ENCODE data around the gene CHST11. TPM values are rescaled to one million over a fixed set of nuclear protein-coding genes. Genes with fewer than 3 reads are reported as not detected.

CHST11 gene
- total and polyA plus RNA-seq, 9 of the 15 experiments (the other 6 are each of a cell fraction or from before 2014, with no cell fraction given), result 2.3 to 38.7 (median 15.0) TPM

GRCh38 chr12:104713444-104713843 lies 256.7 kb downstream of the CHST11 start (continued):
- TF ChIP-seq ZNF609 (CRISPR knock-in tag; IDR thresholded peaks at IDR 0.05; ENCODE audit: borderline replicate concordance), result no peak

GRCh38 chr12:104714369-104714768 lies 257.6 kb downstream of the CHST11 start:
- TF ChIP-seq MAFK (IDR thresholded peaks at IDR 0.05; ENCODE audit: low read length) (no peak), E2F5 (CRISPR knock-in tag; IDR thresholded peaks at IDR 0.05) (no peak), CTCF (IDR thresholded peaks at IDR 0.05 in 2 of 3, conservative IDR thresholded peaks at IDR 0.05 in 1 of 3; ENCODE audit: insufficient read depth in 2 of 3, low read depth in 1 of 3, low read length in 3 of 3) (no peak), HMG20B (CRISPR knock-in tag; IDR thresholded peaks at IDR 0.05) (no peak), DACH1 (IDR thresholded peaks at IDR 0.05; ENCODE audit: partially characterized antibody) (no peak), SIN3A (IDR thresholded peaks at IDR 0.05; ENCODE audit: borderline replicate concordance in 2 of 2, control insufficient read depth in 1 of 2, low read depth in 2 of 2, low read length in 2 of 2) (no peak), NFE2L1 (tag; IDR thresholded peaks at IDR 0.05; ENCODE audit: borderline replicate concordance, low read depth) (no peak), NBN (IDR thresholded peaks at IDR 0.05; ENCODE audit: low read depth) (no peak), MCM7 (IDR thresholded peaks at IDR 0.05) (no peak)
- Histone ChIP-seq H3K9me1 (ENCODE audit: control insufficient read depth, insufficient read depth, low read length) (no peaks in the 10 kb centered on the region), H3K9me3 (replicated peaks; ENCODE audit: control insufficient read depth, insufficient read depth, low read depth, low read length) (no peaks in the 10 kb centered on the region), H3K4me1 (replicated peaks in 1 of 2; ENCODE audit: control insufficient read depth in 2 of 2, insufficient read depth in 2 of 2, low read length in 2 of 2) (peaks cover 0 to 7% of the 10 kb centered on the region in 2 experiments; a peak in 3 of 5 replicates), H2AFZ (ENCODE audit: low read depth, low read length) (no peak overlapping the region), H3K79me2 (ENCODE audit: control insufficient read depth, insufficient read depth, low read length) (no peaks in the 10 kb centered on the region), H3K36me3 (ENCODE audit: control insufficient read depth, insufficient read depth, low read length) (0 out of 3 replicates have a peak, but pooled peaks cover 9% of the 10 kb centered on the region), H3K4me2 (ENCODE audit: insufficient read depth, low read length) (no peak overlapping the region), H3K9ac (ENCODE audit: insufficient read depth in 1 of 2, low read depth in 2 of 2, low read length in 2 of 2) (no peak overlapping the region), H3K27ac (ENCODE audit: extremely low read depth, low read depth, low read length) (no peak overlapping the region), H3K4me3 (no peak overlapping the region), H3K27me3 (ENCODE audit: control insufficient read depth in 2 of 2, insufficient read depth in 2 of 2, low read length in 2 of 2) (no peaks in the 10 kb centered on the region), H4K20me1 (replicated peaks; ENCODE audit: control insufficient read depth, insufficient read depth, low read length) (peaks cover 5% of the 10 kb centered on the region; the same call in 1 of the 2 replicates)
- FAIRE-seq, result no peak
- no TSS peak for BruUV-seq (replicated peaks)
- no peak for ATAC-seq
- ChIA-PET POLR2A (interaction anchor here (0.6 to 1.2 kb wide), 2 partner anchors 18 to 38 kb away, joined by 3 to 5 read pairs; no protein-coding TSS in a partner anchor), CTCF (ENCODE audit: low intra/inter-chr PET ratio) (no interaction called here)
- no peak for DNase-seq (ENCODE audit: extremely low read depth in 1 of 4, low spot score in 3 of 4)
- intact Hi-C loops (cut with micrococcal nuclease) (no loop called here), in situ Hi-C loops (cut with MboI) (no loop called here)
- WGBS (ENCODE audit: insufficient coverage, low coverage, missing lambda C conversion rate), result 81% methylated on average over 6 of the region's 6 CpGs
